HFFc6 (cell line): Measurements from ENCODE around the gene LKAAEAR1. TPM values are rescaled to one million over a fixed set of nuclear protein-coding genes. Genes with fewer than 3 reads are reported as not detected.

Experiments used
- DNase-seq: peaks from one replicate; pipeline ENCODE4 v3.0.0-alpha.2; 2018
- H3K27ac Mint-ChIP-seq: 2 replicates; pipeline ENCODE4 v1.8.0; 2020; ENCODE audit warnings: mild to moderate bottlenecking, mixed read lengths
- H3K27me3 Mint-ChIP-seq: 2 replicates; pipeline ENCODE4 v1.8.0; 2021; ENCODE audit warnings: mild to moderate bottlenecking, moderate library complexity, mixed read lengths; ENCODE audit not compliant: insufficient read depth
- H3K36me3 Mint-ChIP-seq: 2 replicates; pipeline ENCODE4 v1.8.0; 2021; ENCODE audit warnings: low read depth, mixed read lengths
- H3K4me1 Mint-ChIP-seq: 2 replicates; pipeline ENCODE4 v1.8.0; 2020; ENCODE audit warnings: low read depth, mixed read lengths
- H3K4me3 Mint-ChIP-seq: 2 replicates; pipeline ENCODE4 v1.8.0; 2020; ENCODE audit warnings: mild to moderate bottlenecking, moderate library complexity, mixed read lengths
- H3K9me3 Mint-ChIP-seq: 2 replicates; pipeline ENCODE4 v1.8.0; 2020; ENCODE audit warnings: mild to moderate bottlenecking, mixed read lengths
- total RNA-seq, 6 experiments: library from RNA; stranded (reverse); fragmentation: NEBNext Ultra II Directional; extraction: Animal tissue kit (Norgen Biotek cat#: 25700); gene quantifications; 2 replicates in 1 of 6; 3 replicates in 5 of 6; pipeline ENCODE4 v1.2.3, GENCODE V29; 2021
- TF ChIP-seq, protein P1 (sequence below): fragments of 200-600 bp; sonication (generic); IDR thresholded peaks from 2 replicates; pipeline ENCODE4 v1.5.0; 2021; ENCODE audit warnings: antibody characterized with exemption, mild to moderate bottlenecking

The LKAAEAR1 gene
- total RNA-seq, 6 experiments from 2014 or later, result not detected

DNA sequence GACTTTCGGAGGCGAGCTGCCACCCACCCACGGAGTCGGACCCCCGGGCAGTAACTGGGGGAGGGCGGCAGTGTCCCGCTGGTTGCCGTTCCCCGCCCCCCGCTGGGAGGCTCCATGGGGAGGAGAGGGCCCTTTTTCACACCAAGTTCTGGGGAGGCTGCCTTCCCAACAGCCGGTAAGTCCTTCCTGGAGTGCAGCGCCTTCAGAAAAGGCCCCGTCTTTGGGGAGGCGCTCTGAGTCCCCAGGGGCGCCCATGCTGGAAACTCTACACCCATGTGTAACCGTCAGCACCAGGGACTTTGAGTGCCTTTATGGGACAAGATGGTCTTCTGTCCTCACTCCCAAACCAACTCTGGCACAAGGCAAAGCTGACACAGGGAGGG, 34.3 kb downstream of the LKAAEAR1 start:
- H3K4me1 Mint-ChIP-seq, result peaks cover 4% of the 10 kb centered on the region; the same call in 1 of the 2 replicates
- peaks cover 10% of the 10 kb centered on the region for H3K27me3 Mint-ChIP-seq
- no peak overlapping the region for H3K4me3 Mint-ChIP-seq
- TF ChIP-seq, protein P1, sequence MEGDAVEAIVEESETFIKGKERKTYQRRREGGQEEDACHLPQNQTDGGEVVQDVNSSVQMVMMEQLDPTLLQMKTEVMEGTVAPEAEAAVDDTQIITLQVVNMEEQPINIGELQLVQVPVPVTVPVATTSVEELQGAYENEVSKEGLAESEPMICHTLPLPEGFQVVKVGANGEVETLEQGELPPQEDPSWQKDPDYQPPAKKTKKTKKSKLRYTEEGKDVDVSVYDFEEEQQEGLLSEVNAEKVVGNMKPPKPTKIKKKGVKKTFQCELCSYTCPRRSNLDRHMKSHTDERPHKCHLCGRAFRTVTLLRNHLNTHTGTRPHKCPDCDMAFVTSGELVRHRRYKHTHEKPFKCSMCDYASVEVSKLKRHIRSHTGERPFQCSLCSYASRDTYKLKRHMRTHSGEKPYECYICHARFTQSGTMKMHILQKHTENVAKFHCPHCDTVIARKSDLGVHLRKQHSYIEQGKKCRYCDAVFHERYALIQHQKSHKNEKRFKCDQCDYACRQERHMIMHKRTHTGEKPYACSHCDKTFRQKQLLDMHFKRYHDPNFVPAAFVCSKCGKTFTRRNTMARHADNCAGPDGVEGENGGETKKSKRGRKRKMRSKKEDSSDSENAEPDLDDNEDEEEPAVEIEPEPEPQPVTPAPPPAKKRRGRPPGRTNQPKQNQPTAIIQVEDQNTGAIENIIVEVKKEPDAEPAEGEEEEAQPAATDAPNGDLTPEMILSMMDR, result no peak
- no peaks in the 10 kb centered on the region for H3K9me3 Mint-ChIP-seq
- no peak for DNase-seq
- H3K27ac Mint-ChIP-seq, result no peak overlapping the region
- H3K36me3 Mint-ChIP-seq, result no peaks in the 10 kb centered on the region

DNA sequence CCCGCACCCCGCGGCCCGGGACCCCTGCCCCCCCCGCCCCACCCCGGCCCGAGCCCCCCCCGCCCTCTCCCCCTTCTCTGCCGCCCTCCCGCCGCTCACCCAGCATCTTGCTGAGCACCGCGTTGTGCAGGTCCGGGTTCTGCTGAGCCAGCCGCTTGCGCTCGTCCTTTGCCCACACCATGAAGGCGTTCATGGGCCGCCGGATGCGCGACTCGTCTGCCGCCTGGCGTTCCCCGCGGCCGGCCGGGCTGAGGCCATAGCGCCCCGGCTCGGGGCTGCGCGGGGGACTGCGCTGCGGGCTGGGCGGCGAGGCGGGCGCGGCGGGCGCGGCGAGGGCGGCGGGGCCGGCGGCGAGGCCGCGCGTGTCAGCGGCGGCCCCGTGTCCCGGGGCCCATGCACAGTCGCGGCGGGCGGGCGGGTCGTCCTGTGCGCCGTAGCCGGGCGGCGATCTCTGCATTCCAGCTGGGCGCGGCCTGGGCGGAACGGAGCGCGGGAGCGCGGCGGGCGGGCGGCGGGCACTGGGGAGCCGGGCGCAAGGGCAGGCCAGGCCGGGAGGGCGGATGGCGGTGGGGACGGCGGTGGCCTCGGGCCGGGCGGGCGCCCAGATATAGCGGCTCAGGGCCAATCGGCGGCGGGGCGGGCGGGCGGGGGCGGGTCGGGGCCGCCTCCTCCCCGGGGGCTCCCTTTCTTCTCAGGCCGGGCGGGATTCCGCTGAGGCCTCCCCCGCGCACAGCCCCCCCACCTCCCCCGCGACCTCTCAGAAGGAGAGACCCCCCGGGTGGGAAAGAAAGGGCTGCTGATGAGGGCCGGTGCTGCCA, 34.9 kb downstream of the LKAAEAR1 start, which contains the start of gene SOX18:
Gene SOX18, minus strand, starts transcription at position 580 of the 818 bp plus-strand sequence. Its CDS starts 123 bp downstream, at position 457.
- no peaks in the 10 kb centered on the region for H3K9me3 Mint-ChIP-seq
- no peak within 1 kb of the TSS for H3K4me3 Mint-ChIP-seq
- H3K4me1 Mint-ChIP-seq, result peaks cover 10% of the 10 kb centered on the region
- H3K27me3 Mint-ChIP-seq, result peaks cover 14% of the 10 kb centered on the region
- TF ChIP-seq, protein P1, result no peak
- DNase-seq, result no peak
- no peaks in the 10 kb centered on the region for H3K36me3 Mint-ChIP-seq
- no peak within 1 kb of the TSS for H3K27ac Mint-ChIP-seq

DNA sequence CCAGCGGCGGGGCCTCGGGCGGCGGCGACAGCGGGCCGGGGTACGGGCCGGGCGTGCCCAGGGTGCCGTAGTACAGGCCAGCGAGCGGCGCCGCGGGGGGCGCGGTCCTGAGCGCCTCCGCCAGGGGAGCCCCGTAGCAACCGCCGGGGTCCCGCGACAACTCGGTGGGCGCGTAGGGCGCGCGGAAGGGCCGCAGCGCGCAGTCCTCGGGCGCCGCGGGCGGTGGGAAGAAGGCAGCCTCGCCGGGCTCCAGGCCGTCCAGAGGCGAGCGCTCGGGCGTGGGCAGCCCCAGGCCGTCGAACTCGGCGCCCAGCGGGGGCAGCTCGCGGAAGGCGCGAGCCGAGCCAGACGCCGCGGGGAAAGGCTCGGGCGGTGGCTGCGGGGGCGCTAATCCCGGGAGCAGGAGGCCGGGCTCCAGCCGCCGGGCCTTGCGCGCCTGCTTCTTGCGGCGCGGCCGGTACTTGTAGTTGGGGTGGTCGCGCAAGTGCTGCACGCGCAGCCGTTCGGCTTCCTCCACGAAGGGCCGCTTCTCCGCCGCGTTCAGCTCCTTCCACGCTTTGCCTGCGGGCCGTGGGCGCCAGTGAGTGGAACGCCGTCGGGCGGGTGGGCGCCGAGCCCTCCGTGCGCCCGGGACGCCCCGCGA, 35.7 kb downstream of the LKAAEAR1 start:
- no peak for DNase-seq
- no peaks in the 10 kb centered on the region for H3K9me3 Mint-ChIP-seq
- TF ChIP-seq, protein P1, result no peak
- H3K4me3 Mint-ChIP-seq, result no peak overlapping the region
- H3K27me3 Mint-ChIP-seq, result peaks cover 15% of the 10 kb centered on the region
- H3K4me1 Mint-ChIP-seq, result peaks cover 12% of the 10 kb centered on the region
- H3K27ac Mint-ChIP-seq, result no peak overlapping the region
- H3K36me3 Mint-ChIP-seq, result no peaks in the 10 kb centered on the region

DNA sequence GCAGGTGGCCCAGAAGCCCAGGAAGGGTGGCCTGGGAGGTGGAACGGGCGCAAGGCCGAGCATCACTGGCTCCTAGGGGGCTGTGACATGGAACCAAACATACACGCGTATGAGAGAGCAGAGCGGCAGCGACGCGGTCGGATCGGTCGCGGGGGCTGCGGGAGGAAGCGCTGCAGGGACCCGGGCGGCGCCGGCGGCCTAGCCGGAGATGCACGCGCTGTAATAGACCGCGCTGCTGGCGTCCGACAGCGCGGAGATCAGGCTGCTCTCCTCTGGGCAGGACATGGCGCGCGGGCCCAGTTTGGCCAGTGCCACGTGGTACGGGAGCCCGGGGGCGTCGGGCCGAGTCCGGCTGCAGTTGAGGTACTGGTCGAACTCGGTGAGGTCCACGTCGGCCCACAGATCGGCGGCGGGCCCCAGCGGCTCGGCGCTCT, 36.2 kb downstream of the LKAAEAR1 start:
- H3K4me3 Mint-ChIP-seq, result no peak overlapping the region
- no peaks in the 10 kb centered on the region for H3K9me3 Mint-ChIP-seq

DNA sequence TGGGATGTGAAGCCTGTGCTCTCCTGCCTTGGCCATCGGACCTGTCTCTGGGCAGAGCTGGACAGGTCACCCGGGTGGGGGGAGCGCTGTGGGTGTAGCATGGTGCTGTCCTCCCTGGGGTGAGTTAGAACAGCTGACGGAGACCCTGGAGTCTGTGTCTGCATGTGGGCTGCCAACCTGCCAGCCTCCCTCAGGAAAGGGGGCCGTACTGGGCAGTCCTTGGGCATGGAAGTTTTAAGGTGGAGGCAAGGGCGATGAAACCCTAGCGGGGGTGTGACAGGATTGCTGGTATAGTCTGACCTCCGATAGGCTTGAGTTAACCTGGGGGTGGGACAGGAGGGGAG, 37.2 kb downstream of the LKAAEAR1 start:
- peaks cover 12% of the 10 kb centered on the region for H3K4me1 Mint-ChIP-seq
- H3K36me3 Mint-ChIP-seq, result no peaks in the 10 kb centered on the region
- no peak for DNase-seq
- H3K4me3 Mint-ChIP-seq, result no peak overlapping the region
- H3K27me3 Mint-ChIP-seq, result peaks cover 15% of the 10 kb centered on the region
- H3K9me3 Mint-ChIP-seq, result no peaks in the 10 kb centered on the region
- TF ChIP-seq, protein P1, result no peak
- no peak overlapping the region for H3K27ac Mint-ChIP-seq

More for the DNA sequence above, 36.2 kb downstream of the LKAAEAR1 start:
- no peak for DNase-seq
- H3K4me1 Mint-ChIP-seq, result peaks cover 12% of the 10 kb centered on the region
- no peak overlapping the region for H3K27ac Mint-ChIP-seq
- H3K27me3 Mint-ChIP-seq, result peaks cover 15% of the 10 kb centered on the region
- TF ChIP-seq, protein P1, result no peak
- H3K36me3 Mint-ChIP-seq, result no peaks in the 10 kb centered on the region
